ENCODE results near the gene ERP44.

DNA sequence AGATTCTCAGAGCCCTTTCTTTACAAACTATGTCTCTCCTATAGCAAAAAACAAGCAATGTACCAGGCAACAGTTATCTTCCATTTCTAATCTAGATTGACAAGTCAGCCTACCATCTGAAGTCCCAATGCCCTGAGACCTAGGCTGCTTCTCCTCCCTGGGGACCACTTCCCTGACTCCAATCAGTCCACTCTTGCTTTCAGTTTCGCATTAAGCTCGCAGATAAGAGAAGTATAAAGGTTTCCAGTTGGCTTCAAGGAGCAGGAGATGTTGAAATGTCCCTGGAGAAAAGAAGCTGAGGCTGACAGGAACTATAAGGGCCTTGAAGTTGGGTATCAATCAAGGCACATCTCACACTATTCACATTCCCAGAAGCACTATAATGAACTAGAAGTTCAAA lies 32.3 kb downstream of the ERP44 start:
- TF ChIP-seq, protein P1, sequence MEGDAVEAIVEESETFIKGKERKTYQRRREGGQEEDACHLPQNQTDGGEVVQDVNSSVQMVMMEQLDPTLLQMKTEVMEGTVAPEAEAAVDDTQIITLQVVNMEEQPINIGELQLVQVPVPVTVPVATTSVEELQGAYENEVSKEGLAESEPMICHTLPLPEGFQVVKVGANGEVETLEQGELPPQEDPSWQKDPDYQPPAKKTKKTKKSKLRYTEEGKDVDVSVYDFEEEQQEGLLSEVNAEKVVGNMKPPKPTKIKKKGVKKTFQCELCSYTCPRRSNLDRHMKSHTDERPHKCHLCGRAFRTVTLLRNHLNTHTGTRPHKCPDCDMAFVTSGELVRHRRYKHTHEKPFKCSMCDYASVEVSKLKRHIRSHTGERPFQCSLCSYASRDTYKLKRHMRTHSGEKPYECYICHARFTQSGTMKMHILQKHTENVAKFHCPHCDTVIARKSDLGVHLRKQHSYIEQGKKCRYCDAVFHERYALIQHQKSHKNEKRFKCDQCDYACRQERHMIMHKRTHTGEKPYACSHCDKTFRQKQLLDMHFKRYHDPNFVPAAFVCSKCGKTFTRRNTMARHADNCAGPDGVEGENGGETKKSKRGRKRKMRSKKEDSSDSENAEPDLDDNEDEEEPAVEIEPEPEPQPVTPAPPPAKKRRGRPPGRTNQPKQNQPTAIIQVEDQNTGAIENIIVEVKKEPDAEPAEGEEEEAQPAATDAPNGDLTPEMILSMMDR (IDR thresholded peaks at IDR 0.05), result no peak
- no peak for TF ChIP-seq POLR2A (IDR thresholded peaks at IDR 0.05)
